GM19193 (cell line): ENCODE measurements around the gene POMGNT2.

ENCODE experiments used
- POLR2A ChIP-seq: IDR thresholded peaks from 4 replicates; pipeline ENCODE4 v1.6.1; 2011; ENCODE audit not compliant: insufficient read depth, insufficient read length; ENCODE audit errors: extremely low read depth

The POMGNT2 gene

DNA sequence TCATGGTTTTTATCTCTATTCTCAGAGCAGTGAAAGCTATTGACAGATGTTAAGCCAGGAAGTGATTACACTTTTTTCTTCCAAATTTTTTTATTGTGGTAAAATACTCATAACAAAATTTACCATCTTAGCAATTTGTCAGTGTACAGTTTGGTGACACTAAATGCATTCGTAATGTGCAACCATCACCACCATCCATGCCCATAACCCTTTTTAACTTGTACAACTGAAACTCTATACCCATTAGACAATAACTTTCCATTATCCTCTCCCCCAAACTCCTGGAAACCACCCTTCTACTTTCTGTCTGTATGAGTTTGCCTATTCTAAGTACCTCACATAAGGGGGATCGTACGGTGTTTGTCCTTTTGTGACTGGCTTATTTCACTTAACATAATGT lies 15.1 kb upstream of the POMGNT2 start:
- TF ChIP-seq POLR2A = no peak

- no peak for TF ChIP-seq POLR2A
These were observed 11.4 kb upstream of the POMGNT2 start for GRCh38 chr3:43117257-43117656.

DNA sequence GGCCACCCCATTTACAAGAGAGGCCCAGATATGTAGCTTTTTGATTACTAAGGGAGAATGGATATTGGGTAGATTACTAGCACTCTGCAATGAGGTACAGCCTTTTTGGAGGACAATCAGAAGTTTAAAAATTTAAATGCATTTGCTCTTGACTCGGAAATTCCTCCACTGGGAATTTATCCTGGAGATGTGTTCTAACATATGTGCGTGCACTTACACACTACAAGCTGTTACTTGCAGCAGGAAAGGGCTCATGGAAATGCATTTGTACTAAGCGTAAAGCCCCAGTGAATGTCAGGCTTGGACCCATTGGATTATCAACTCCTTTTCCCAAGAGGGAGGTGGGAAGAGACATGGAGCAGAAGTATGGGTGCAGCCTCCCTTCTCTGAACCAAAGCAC lies 7.8 kb upstream of the POMGNT2 start:
- TF ChIP-seq POLR2A = no peak

GRCh38 chr3:43106293-43106628 lies 382 bp upstream of the POMGNT2 start:
- TF ChIP-seq POLR2A = no peak

GRCh38 chr3:43104660-43105595 lies 951 bp downstream of the POMGNT2 start:
- no peak for TF ChIP-seq POLR2A

GRCh38 chr3:43104039-43104438 lies 1.8 kb downstream of the POMGNT2 start:
- TF ChIP-seq POLR2A = no peak

GRCh38 chr3:43102773-43103480 lies 3.0 kb downstream of the POMGNT2 start:
- TF ChIP-seq POLR2A = no peak

DNA sequence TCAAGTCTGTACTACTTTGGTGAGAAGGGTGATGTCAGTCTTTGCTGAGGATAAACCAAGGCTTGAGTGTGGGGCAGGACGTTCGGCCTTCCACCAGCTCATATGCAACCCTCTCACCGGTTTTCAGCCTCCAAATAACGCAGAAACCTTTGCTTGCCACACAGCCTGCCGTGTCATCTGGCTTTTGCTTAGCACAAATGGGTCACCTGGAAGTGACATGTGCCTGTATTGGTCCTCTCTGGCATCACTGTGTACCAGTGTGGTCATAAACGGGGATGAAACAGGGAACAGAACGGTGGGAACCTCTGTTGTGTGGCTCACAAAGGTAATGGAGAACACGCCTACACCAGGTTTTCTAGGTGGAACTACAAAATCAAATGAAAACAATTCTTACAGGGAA lies 7.1 kb downstream of the POMGNT2 start:
- no peak for TF ChIP-seq POLR2A

DNA sequence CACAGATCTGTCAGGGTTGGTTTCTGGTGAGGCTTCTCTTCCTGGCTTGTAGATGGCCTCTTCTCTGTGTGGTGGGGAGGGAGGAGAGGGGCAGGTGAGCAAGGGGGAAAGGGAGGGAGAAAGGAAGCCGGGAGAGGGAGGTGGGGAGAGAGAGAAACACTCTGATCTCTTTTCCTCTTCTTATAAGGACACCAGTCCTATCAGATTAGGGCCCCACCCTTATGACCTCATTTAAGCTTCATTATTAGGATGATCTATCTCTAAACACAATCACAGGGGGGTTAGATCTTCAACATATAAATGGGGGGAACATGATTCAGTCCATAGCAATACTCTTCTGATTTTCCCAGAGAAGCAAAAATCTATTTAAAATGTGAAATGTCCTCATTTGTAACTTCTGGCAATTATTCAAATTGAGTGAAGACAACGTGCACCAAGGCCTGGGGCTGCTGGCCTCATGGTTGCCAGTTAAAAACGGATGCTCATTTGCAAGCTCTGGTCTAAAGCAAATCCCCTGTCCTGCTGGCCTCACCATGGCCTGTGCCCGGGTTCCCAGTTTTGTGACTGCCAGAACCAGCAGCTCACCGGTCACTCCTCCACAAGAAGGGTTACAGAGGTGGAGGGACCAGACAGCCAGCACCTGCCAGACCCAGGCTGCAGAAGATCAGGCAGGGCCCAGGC lies 8.3 kb downstream of the POMGNT2 start:
- no peak for TF ChIP-seq POLR2A

DNA sequence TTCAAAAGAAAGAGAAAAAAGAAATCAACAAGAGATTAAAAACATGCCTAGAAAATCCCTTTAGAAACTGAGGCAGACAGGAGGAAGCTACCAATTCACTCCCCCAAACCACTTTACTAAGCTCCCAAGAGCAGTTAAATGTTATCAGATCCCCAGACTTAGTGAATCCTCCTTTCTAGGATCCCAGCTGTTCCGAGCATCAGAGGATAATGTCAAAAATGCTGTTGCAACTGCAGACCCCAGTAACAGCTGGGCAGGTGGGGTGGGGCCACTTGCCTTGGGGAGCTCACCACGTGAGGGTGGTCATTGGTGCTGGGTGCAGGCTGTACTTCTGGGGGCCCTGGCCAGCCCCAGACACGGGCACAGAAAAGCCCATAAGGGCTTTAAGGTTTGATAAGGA lies 9.1 kb downstream of the POMGNT2 start:
- no peak for TF ChIP-seq POLR2A

GRCh38 chr3:43095370-43095769 lies 10.5 kb downstream of the POMGNT2 start:
- no peak for TF ChIP-seq POLR2A

- no peak for TF ChIP-seq POLR2A
These were observed 11.0 kb downstream of the POMGNT2 start for GRCh38 chr3:43094851-43095250.

DNA sequence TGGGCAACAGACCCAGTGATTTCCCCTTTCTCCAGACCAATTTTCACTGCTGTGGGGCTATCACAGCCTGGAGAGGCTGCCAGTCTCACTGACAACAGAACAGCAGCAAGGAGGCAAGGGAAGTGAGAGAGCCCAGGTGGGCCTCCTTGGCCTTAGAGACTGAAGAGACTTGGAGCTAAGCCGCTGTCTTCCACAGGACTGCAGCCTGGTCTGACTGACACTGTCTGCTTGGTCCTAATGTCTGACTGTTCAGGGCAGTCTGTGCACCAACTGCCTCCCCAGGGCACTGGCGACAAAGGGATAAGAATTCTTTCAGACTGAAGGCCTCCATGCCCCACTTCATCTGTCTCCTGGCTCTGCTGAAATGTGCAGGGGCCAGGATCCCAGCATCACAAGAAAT lies 11.5 kb downstream of the POMGNT2 start:
- TF ChIP-seq POLR2A = no peak

- no peak for TF ChIP-seq POLR2A
These were observed 11.9 kb downstream of the POMGNT2 start for GRCh38 chr3:43093974-43094373.

DNA sequence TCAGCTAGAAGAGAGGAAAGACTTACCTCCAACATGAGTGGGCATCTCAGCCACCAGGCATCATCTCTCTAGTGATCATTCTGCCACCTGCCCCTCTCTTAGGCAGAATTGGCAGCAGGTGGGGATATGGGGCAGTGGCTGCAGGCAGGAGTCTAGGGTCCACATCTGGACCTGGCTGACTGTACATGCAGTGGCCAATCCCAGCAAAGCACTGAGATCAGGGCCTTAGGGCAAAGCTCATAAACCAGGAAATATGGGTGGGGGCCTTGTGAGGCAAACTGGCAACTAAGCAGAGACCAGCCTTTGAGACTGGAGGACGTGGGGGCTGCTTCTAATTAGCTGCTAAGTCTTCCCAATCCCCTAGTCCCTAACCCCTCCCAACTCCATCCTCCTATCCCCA lies 12.9 kb downstream of the POMGNT2 start:
- no peak for TF ChIP-seq POLR2A
